ENCODE measurements around the gene ADGRD1. TPM values are rescaled to one million over a fixed set of nuclear protein-coding genes. Genes with fewer than 3 reads are reported as not detected.

The ADGRD1 gene
- total RNA-seq, 1 donor from 2014 or later = 0.47 TPM

- ChIA-PET POLR2A (no interaction called here), CTCF (no interaction called here)
Observed at GRCh38 chr12:131087991-131088700, 134.4 kb downstream of the ADGRD1 start.

GRCh38 chr12:131088701-131089530, 135.2 kb downstream of the ADGRD1 start:
- DNase-seq (peak; percentile 5), ATAC-seq (ENCODE audit: low read depth) (no peak)
- POLR2A ChIA-PET = no interaction called here
- Mint-ChIP-seq H3K36me3 (ENCODE audit: low read depth) (no peaks in the 10 kb centered on the region), H3K4me3 (no peak overlapping the region), H3K27ac (no peak overlapping the region), H3K9me3 (no peaks in the 10 kb centered on the region), H3K4me1 (peaks cover 15% of the 10 kb centered on the region), H3K27me3 (no peaks in the 10 kb centered on the region)
- CTCF ChIA-PET = no interaction called here
- intact Hi-C loops (cut with micrococcal nuclease) = no loop called here
- TF ChIP-seq CTCF (IDR thresholded peaks at IDR 0.05) = no peak

More at GRCh38 chr12:131087991-131088700, 134.4 kb downstream of the ADGRD1 start:
- Mint-ChIP-seq H3K36me3 (ENCODE audit: low read depth) (no peaks in the 10 kb centered on the region), H3K27me3 (no peaks in the 10 kb centered on the region), H3K4me1 (peaks cover 9% of the 10 kb centered on the region), H3K27ac (no peak overlapping the region), H3K4me3 (no peak overlapping the region), H3K9me3 (no peaks in the 10 kb centered on the region)
- no peak for TF ChIP-seq CTCF (IDR thresholded peaks at IDR 0.05)
- DNase-seq = no peak
- intact Hi-C loops (cut with micrococcal nuclease) = no loop called here
- no peak for ATAC-seq (ENCODE audit: low read depth)

GRCh38 chr12:131089531-131090273, 136.0 kb downstream of the ADGRD1 start:
- peak; percentile 13 for DNase-seq
- no peak for TF ChIP-seq CTCF (IDR thresholded peaks at IDR 0.05)

GRCh38 chr12:131090274-131091210, 136.8 kb downstream of the ADGRD1 start:
- Mint-ChIP-seq H3K9me3 (no peaks in the 10 kb centered on the region), H3K27ac (no peak overlapping the region), H3K27me3 (peaks cover under 1% of the 10 kb centered on the region), H3K4me3 (no peak overlapping the region), H3K36me3 (ENCODE audit: low read depth) (no peaks in the 10 kb centered on the region), H3K4me1 (peaks cover 15% of the 10 kb centered on the region)
- no peak for TF ChIP-seq CTCF (IDR thresholded peaks at IDR 0.05)
- intact Hi-C loops (cut with micrococcal nuclease) = loop anchor here (5.0 kb wide), 1 partner anchor 108 kb away; no protein-coding TSS in a partner anchor
- ATAC-seq (ENCODE audit: low read depth) (no peak), DNase-seq (peak; percentile 5)
- CTCF ChIA-PET = no interaction called here
- POLR2A ChIA-PET = no interaction called here

More at GRCh38 chr12:131089531-131090273, 136.0 kb downstream of the ADGRD1 start:
- H3K36me3 Mint-ChIP-seq (ENCODE audit: low read depth) = no peaks in the 10 kb centered on the region
- no peaks in the 10 kb centered on the region for H3K27me3 Mint-ChIP-seq
- intact Hi-C loops (cut with micrococcal nuclease) = loop anchor here (5.0 kb wide), 1 partner anchor 107 kb away; no protein-coding TSS in a partner anchor
- POLR2A ChIA-PET = no interaction called here
- H3K4me1 Mint-ChIP-seq = peaks cover 15% of the 10 kb centered on the region
- H3K9me3 Mint-ChIP-seq = no peaks in the 10 kb centered on the region
- H3K27ac Mint-ChIP-seq = no peak overlapping the region
- no peak overlapping the region for H3K4me3 Mint-ChIP-seq
- no peak for ATAC-seq (ENCODE audit: low read depth)
- CTCF ChIA-PET = no interaction called here

Data from activated B cell treated with CpG ODN at 0.5 μM for 24 hours (primary cell).